Right renal pelvis (tissue), 4 donors: ENCODE measurements around the gene SLC44A2. TPM values are rescaled to one million over a fixed set of nuclear protein-coding genes. Genes with fewer than 3 reads are reported as not detected.

Experiments used
- DNase-seq, 4 donors: peaks; one replicate each; pipeline ENCODE4 v3.0.0-alpha.2; 2013; ENCODE audit warnings: low read depth in 4 of 4, low spot score in 3 of 4, missing footprints in 1 of 4
- polyA plus RNA-seq, 4 donors: library from polyadenylated mRNA; unstranded; fragments of 120-200 nt; gene quantifications; one replicate each; pipeline ENCODE4 v1.2.1, GENCODE V29; 2013; ENCODE audit not compliant: insufficient read length in 4 of 4

SLC44A2 gene
- 100 to 1,000 TPM; 200 to 221 (median 213) TPM for polyA plus RNA-seq

GRCh38 chr19:10625003-10625761 lies at the start of gene SLC44A2:
TSS of gene SLC44A2 (plus strand) at chr19:10625553. CDS start at chr19:10625634, 81 bp downstream.
- peak; percentile 62 to 80 (median 70) for DNase-seq

DNA sequence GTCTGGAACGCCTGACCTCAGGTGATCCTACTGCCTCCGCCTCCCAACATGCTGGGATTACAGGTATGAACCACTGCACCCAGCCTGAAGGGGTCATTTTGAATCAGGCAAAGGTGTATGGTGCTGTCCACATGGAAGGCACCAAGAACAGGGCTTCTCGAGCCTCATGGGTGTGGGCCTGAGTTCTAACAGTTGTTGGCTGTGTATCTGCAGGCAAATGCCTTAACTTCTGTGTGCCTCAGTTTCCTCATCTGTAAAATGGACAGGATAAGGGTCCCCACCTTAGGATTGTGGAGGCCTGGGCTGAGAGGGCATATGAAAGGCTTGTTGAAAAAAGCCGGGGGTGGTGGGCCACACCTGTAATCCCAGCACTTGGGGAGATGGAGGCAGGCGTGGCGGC lies 47.4 kb upstream of the SLC44A2 start:
- no peak for DNase-seq

GRCh38 chr19:10580979-10581631 lies 44.2 kb upstream of the SLC44A2 start:
- DNase-seq, result peak in 1 of 4 donors; percentile 88

DNA sequence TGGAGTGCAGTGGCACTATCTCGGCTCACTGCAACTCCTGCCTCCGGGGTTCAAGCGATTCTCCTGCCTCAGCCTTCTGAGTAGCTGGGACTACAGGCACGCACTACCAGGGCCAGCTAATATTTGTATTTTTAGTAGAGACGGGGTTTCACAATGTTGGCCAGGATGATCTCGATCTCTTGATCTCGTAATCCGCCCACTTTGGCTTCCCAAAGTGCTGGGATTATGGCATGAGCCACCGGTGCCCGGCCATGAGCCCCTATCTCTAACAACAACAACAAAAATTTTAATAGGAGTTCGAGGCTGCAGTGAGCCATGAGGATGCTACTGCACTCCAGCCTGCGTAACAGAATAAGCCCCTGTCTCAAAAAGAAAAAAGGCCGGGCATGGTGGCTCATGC lies 43.3 kb upstream of the SLC44A2 start:
- no peak for DNase-seq

GRCh38 chr19:10583036-10583776 lies 42.1 kb upstream of the SLC44A2 start:
- no peak for DNase-seq

- no peak for DNase-seq
Measured at GRCh38 chr19:10586396-10586795, 39.0 kb upstream of the SLC44A2 start.

DNA sequence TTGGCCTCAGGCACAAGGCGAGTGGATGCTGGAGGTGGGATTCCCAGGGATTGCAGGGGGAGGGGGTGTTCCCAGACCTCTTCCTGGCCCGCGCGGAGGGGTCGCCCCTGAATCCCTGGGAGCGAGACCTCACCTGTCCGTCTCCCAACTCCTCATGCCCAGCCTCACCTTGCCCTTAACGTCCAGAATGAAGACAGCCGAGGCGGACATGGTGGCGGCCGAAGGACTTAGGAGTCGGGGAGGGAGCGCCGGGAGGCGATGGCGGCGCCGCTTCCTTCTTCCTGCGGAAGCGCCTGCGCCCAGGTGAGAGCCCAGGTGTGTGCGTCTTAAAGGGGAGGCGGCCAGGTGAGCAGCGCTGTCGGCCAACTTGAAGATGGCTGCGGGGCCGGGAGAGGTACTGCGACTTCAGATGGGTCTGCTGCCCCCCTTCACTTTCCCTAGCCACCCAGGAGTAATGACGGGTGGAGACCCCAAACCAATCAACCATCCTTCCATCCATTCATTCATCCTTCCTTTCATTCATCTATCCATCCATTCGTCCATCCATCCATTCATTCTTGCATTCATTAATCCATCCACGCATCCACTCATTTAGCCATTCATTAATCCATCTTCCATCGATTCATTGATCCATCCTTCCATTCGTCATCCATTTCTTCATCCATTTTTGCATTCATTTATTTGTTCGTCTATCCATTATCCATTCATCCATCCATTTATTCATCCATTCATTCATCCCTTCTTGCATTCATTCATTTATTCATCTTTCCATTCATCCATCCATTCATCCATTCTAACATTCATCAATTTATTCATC lies 38.1 kb upstream of the SLC44A2 start, which contains the start of gene AP1M2:
Gene AP1M2, minus strand, starts transcription at position 291 of the 817 bp plus-strand sequence. Its CDS starts 81 bp downstream, at position 210.
- DNase-seq, result no peak

DNA sequence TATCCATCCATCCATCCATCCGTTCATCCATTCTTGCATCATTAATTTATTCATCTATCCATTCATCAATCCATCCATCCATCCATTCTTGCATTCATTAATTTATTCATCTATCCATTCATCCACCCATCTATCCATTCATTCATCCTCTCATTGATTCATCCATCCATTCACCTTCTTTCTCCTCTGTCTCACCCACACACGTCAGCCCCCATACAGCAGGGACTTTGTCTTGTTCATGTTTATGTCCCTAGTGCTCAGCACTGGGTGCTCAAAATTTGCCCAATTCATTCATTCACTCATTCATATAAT lies 37.6 kb upstream of the SLC44A2 start:
- DNase-seq, result no peak

DNA sequence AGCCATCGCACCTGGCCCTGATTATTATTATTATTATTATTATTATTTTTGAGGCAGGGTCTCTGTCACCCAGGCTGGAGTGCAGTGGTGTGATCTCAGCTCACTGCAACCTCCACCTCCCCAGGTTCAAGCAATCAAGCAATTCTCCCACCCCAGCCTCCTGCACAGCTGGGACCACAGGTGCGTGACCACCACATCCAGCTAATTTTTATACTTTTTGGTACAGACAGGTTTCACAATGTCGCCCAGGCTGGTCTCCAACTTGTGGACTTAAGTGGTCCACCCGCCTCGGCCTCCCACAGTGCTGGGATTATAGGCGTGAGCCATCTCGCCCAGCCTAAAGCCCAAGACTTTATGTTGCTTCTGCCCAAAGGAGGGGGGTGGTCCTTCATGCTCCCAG lies 32.2 kb upstream of the SLC44A2 start:
- no peak for DNase-seq

GRCh38 chr19:10593820-10594637 lies 31.3 kb upstream of the SLC44A2 start:
- no peak for DNase-seq

- DNase-seq, result no peak
Measured at GRCh38 chr19:10600149-10600548, 25.2 kb upstream of the SLC44A2 start.

- no peak for DNase-seq
Measured at GRCh38 chr19:10601999-10602329, 23.4 kb upstream of the SLC44A2 start.

GRCh38 chr19:10602330-10603083 lies 22.8 kb upstream of the SLC44A2 start:
- peak in 3 of 4 donors; percentile 48 to 62 (median 52) for DNase-seq

GRCh38 chr19:10603084-10603872 lies 22.1 kb upstream of the SLC44A2 start:
- no peak for DNase-seq

- no peak for DNase-seq
Measured at GRCh38 chr19:10603873-10604459, 21.4 kb upstream of the SLC44A2 start.

DNA sequence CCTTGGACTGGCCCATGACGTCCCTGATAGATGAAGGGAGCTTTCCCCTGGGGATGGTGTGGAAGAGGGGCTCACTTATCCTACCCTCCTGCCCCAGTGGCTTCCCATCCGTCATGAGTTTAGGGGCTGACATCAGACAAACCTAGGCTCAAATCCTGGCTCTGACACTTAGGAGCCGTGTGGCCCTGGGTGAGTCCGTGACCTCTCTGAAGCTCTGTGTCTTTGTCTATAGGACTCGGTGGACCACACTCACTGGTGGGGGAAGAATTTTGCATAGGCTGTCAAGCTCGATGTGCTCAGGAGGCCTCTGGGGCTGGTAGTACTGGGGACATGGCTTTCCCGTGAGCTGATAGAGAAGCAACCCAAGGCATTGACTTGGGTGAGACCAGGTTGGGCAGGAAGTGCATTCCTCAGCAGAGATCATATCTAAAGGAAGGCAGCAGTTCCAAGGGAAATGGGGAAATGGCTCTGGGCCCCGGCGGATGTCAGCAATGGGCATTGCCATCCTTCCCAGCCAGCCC lies 20.8 kb upstream of the SLC44A2 start:
- no peak for DNase-seq

DNA sequence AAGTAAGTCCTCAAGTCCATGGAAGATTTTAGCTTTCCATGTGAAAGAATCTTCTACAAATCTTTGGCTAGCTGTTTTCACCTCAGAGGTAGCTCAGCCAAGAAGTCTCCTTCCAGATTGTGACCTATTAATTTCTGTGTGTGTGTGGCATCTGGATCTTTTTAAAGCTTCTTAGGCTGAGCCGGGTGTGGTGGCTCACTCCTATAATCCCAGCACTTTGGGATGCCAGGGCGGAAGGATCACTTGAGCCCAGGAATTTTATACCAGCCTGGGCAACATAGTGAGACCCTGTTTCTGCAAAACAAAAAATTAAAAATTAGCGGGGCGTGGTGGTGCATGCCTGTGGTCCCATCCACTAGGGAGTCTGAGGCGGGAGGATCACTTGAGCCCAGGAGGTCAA lies 13.4 kb upstream of the SLC44A2 start:
- no peak for DNase-seq
